IMR-90 (cell line): ENCODE results near the gene ETV3L. TPM values are rescaled to one million over a fixed set of nuclear protein-coding genes. Genes with fewer than 3 reads are reported as not detected.

ENCODE experiments used
- ATAC-seq: fragments of 200-7000 bp; cut with Tn5 transposase; 2 replicates; pipeline ENCODE4 v1.9.1; 2020; ENCODE audit warnings: low read depth, mild to moderate bottlenecking, moderate library complexity
- BruUV-seq: library from RNA; stranded (reverse); fragments of 400-500 nt; replicated peaks from 2 replicates; lab custom pipeline; 2021; lab: Mats Ljungman, UMichigan
- CTCF ChIA-PET: fragments of 300-600 bp; formaldehyde crosslinking; extraction: SDS; loops from one replicate; lab custom pipeline; 2021; ENCODE audit warnings: antibody characterized with exemption; lab: Yijun Ruan, JAX
- POLR2A ChIA-PET: fragments of 300-600 bp; sonication (Branson Sonifier 250); formaldehyde crosslinking; loops from one replicate; lab custom pipeline; 2022; ENCODE audit warnings: antibody characterized with exemption; ENCODE audit not compliant: unreplicated experiment; lab: Charles Lee
- DNase-seq: peaks from one replicate; pipeline ENCODE4 v3.0.0; 2013
- H2AFZ ChIP-seq: replicated peaks from 2 replicates; pipeline ENCODE3; 2013; ENCODE audit warnings: low read length, mild to moderate bottlenecking; ENCODE audit not compliant: poor library complexity
- H2AK5ac ChIP-seq: 2 replicates; pipeline ENCODE4 v1.6.1; 2013; ENCODE audit warnings: low read depth, low read length, inconsistent platforms
- H2AK9ac ChIP-seq: replicated peaks from 2 replicates; pipeline ENCODE3; 2013; ENCODE audit warnings: mild to moderate bottlenecking, low read depth, low read length, moderate library complexity; ENCODE audit not compliant: poor library complexity
- H2BK120ac ChIP-seq: 2 replicates; pipeline ENCODE4 v1.6.1; 2013; ENCODE audit warnings: low read depth, low read length, inconsistent platforms
- H2BK15ac ChIP-seq: 3 replicates; pipeline ENCODE4 v1.6.1; 2013; ENCODE audit warnings: low read depth, low read length, inconsistent platforms
- H2BK20ac ChIP-seq: 2 replicates; pipeline ENCODE4 v1.6.1; 2013; ENCODE audit warnings: low read depth, mild to moderate bottlenecking, inconsistent platforms, low read length, moderate library complexity
- H2BK5ac ChIP-seq: 2 replicates; pipeline ENCODE4 v1.6.1; 2013; ENCODE audit warnings: mild to moderate bottlenecking, low read depth, low read length, inconsistent platforms; ENCODE audit not compliant: poor library complexity, severe bottlenecking
- H3K14ac ChIP-seq: replicated peaks from 2 replicates; pipeline ENCODE4 v1.6.1; 2013; ENCODE audit warnings: low read depth, low read length, inconsistent platforms
- H3K18ac ChIP-seq: 2 replicates; pipeline ENCODE4 v1.6.1; 2013; ENCODE audit warnings: low read depth, low read length, control low read depth
- H3K23ac ChIP-seq: 2 replicates; pipeline ENCODE4 v1.6.1; 2013; ENCODE audit warnings: low read depth, low read length, inconsistent platforms
- H3K27ac ChIP-seq: 2 replicates; pipeline ENCODE4 v1.5.1; 2013; ENCODE audit warnings: mild to moderate bottlenecking, control low read depth, low read length; ENCODE audit not compliant: insufficient read depth
- H3K27me3 ChIP-seq: 2 replicates; pipeline ENCODE4 v1.6.1; 2013; ENCODE audit warnings: low read length; ENCODE audit not compliant: control insufficient read depth, insufficient read depth
- H3K36me3 ChIP-seq: 2 replicates; pipeline ENCODE4 v1.6.1; 2013; ENCODE audit warnings: low read length, mixed read lengths; ENCODE audit not compliant: control insufficient read depth, insufficient read depth
- H3K4ac ChIP-seq: 2 replicates; pipeline ENCODE4 v1.6.1; 2013; ENCODE audit warnings: low read depth, low read length, inconsistent platforms
- H3K4me1 ChIP-seq: 2 replicates; pipeline ENCODE4 v1.6.1; 2013; ENCODE audit warnings: low read length, mixed read lengths; ENCODE audit not compliant: control insufficient read depth, insufficient read depth
- H3K4me2 ChIP-seq: 2 replicates; pipeline ENCODE4 v1.6.1; 2013; ENCODE audit warnings: low read depth, mild to moderate bottlenecking, control low read depth, low read length, moderate library complexity
- H3K4me3 ChIP-seq: 2 replicates; pipeline ENCODE4 v1.5.1; 2013; ENCODE audit warnings: low read depth, mild to moderate bottlenecking, control low read depth, low read length, moderate library complexity; ENCODE audit not compliant: insufficient read depth
- H3K56ac ChIP-seq: 2 replicates; pipeline ENCODE4 v1.6.1; 2013; ENCODE audit warnings: low read length, inconsistent platforms; ENCODE audit not compliant: insufficient read depth; ENCODE audit errors: extremely low read depth
- H3K79me1 ChIP-seq, 2 experiments: 2 replicates each; pipeline ENCODE4 v1.6.1; 2013; ENCODE audit warnings: low read length in 2 of 2, inconsistent platforms in 1 of 2, low read depth in 1 of 2
- H3K9ac ChIP-seq: 2 replicates; pipeline ENCODE4 v1.6.1; 2013; ENCODE audit warnings: low read depth, low read length, control low read depth
- H3K9me1 ChIP-seq: 2 replicates; pipeline ENCODE4 v1.6.1; 2013; ENCODE audit warnings: low read length, inconsistent platforms; ENCODE audit not compliant: insufficient read depth
- H3K9me3 ChIP-seq: 2 replicates; pipeline ENCODE4 v1.6.1; 2013; ENCODE audit warnings: low read length; ENCODE audit not compliant: control insufficient read depth, insufficient read depth
- H4K20me1 ChIP-seq: 2 replicates; pipeline ENCODE4 v1.6.1; 2013; ENCODE audit warnings: low read length, inconsistent platforms; ENCODE audit not compliant: insufficient read depth
- H4K5ac ChIP-seq: 2 replicates; pipeline ENCODE4 v1.6.1; 2013; ENCODE audit warnings: mild to moderate bottlenecking, low read depth, low read length, control low read depth
- H4K8ac ChIP-seq, 2 experiments: 2 replicates each; pipeline ENCODE4 v1.6.1; 2013; ENCODE audit warnings: low read depth in 2 of 2, low read length in 2 of 2, control low read depth in 1 of 2, inconsistent platforms in 1 of 2
- H4K91ac ChIP-seq: 2 replicates; pipeline ENCODE4 v1.6.1; 2013; ENCODE audit warnings: low read depth, low read length, inconsistent platforms; ENCODE audit not compliant: insufficient read depth
- BHLHE40 ChIP-seq: fragments of 150-350 bp; IDR thresholded peaks from 2 replicates; pipeline ENCODE4 v1.6.1; 2016; ENCODE audit warnings: mild to moderate bottlenecking, low read depth, low read length
- RCOR1 ChIP-seq: IDR thresholded peaks from 2 replicates; pipeline ENCODE4 v1.6.1; 2012; ENCODE audit warnings: mild to moderate bottlenecking, low read length, improper control_type of control experiment; ENCODE audit not compliant: insufficient replicate concordance
- WGBS, 2 experiments: methylation state at CpG; one replicate each; pipeline versions ENCODE4 v1.1.5 to v1.1.7; 2013; ENCODE audit warnings: missing lambda C conversion rate in 2 of 2; ENCODE audit not compliant: insufficient read length in 1 of 2; ENCODE audit errors: extremely low coverage in 2 of 2; 5-methylcytosine and 5-hydroxymethylcytosine counted together
- dilution Hi-C: fragments of 300-500 bp; cut with HindIII; formaldehyde crosslinking; loops from one replicate; pipeline ENCODE4 v1.14.3; 2018; ENCODE audit warnings: low sequenced_read_pairs; ENCODE audit not compliant: unreplicated experiment
- in situ Hi-C: fragments of 300-500 bp; cut with MboI; formaldehyde crosslinking; loops from 3 replicates; pipeline ENCODE4 v1.14.3; 2019; ENCODE audit warnings: low sequenced_read_pairs, inconsistent platforms, mixed read lengths
- intact Hi-C: fragments of 100-400 bp; cut with micrococcal nuclease; formaldehyde crosslinking; loops from 2 replicates; pipeline ENCODE4 v1.10.0; 2022
- polyA plus RNA-seq, 3 experiments: library from polyadenylated mRNA; depleted of rRNA; stranded (reverse); fragments of >200 nt; gene quantifications; 2 replicates each; pipeline ENCODE4 v1.2.3, GENCODE V29; 2012; ENCODE audit warnings: low replicate concordance in 1 of 3
- total RNA-seq: library from RNA; depleted of rRNA; stranded (reverse); fragments of >200 nt; gene quantifications from 2 replicates; pipeline ENCODE4 v1.2.3, GENCODE V29; 2012

Gene ETV3L
- total and polyA plus RNA-seq, 2 of the 4 experiments (the other 2 are of a cell fraction): not detected

DNA sequence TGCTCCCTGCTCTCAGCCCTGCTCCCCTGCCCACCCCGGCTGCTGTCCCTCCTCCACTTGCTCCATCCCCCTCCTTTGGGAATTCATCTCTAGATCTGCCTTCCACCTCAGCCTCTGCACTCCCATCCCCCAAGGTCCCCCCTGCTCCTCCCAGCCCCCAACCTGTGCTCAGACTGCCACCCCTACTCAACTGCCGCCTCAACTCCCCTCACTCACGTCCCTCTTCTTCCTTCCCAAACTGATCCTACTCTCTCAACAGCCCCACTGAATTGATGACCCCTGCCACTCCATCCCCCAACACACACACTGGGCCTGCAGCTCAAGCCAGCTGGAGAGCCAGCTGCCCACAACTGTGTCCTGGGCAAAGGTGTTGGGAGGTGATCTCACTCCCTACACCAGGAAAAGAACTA lies 15.8 kb upstream of the ETV3L start:
- dilution Hi-C loops (no loop called here), in situ Hi-C loops (no loop called here), intact Hi-C loops (no loop called here)
- DNase-seq (no peak), ATAC-seq (no peak)
- no peak overlapping the region for H3K27ac ChIP-seq
- H3K4ac ChIP-seq: no peak overlapping the region
- no peak overlapping the region for H2BK15ac ChIP-seq
- 0 out of 2 replicates have a peak, but pooled peaks cover 6% of the 10 kb centered on the region for H3K9me1 ChIP-seq
- ChIA-PET POLR2A (no interaction called here), CTCF (no interaction called here)
- H3K23ac ChIP-seq: no peak overlapping the region
- H3K9ac ChIP-seq: no peak overlapping the region
- no peak overlapping the region for H3K4me3 ChIP-seq
- H3K56ac ChIP-seq: no peak overlapping the region
- no peak overlapping the region for H2BK5ac ChIP-seq
- no peaks in the 10 kb centered on the region for H4K20me1 ChIP-seq
- no peak overlapping the region for H2BK20ac ChIP-seq
- H3K79me1 ChIP-seq: no peaks in the 10 kb centered on the region
- no peaks in the 10 kb centered on the region for H3K9me3 ChIP-seq
- no peak overlapping the region for H3K4me2 ChIP-seq
- H3K18ac ChIP-seq: no peak overlapping the region
- no peak overlapping the region for H2AK9ac ChIP-seq
- H2AK5ac ChIP-seq: no peak overlapping the region
- H2AFZ ChIP-seq: no peak overlapping the region
- no peak for TF ChIP-seq RCOR1
- no peak for TF ChIP-seq BHLHE40
- H2BK120ac ChIP-seq: no peak overlapping the region
- H4K8ac ChIP-seq: no peak overlapping the region
- no peak overlapping the region for H3K14ac ChIP-seq
- no peak overlapping the region for H4K91ac ChIP-seq
- no peaks in the 10 kb centered on the region for H3K36me3 ChIP-seq
- no TSS peak for BruUV-seq
- no peaks in the 10 kb centered on the region for H3K4me1 ChIP-seq
- H3K27me3 ChIP-seq: peaks cover 16% of the 10 kb centered on the region
- H4K5ac ChIP-seq: no peak overlapping the region
- 28% methylated on average over 2 of the region's 3 CpGs; no CpG with 5 or more reads in 1 of the 2 experiments for WGBS, 2 experiments
